Parathyroid adenoma (tissue), 2 donors: ENCODE results near the gene CD28.

Experiments used
- H2AFZ ChIP-seq: fragments of 300-600 bp; sonication (generic); one replicate; pipeline ENCODE4 v1.7.0; 2017; ENCODE audit warnings: antibody characterized with exemption, mild to moderate bottlenecking
- H3K27ac ChIP-seq: fragments of 300-600 bp; sonication (generic); one replicate; pipeline ENCODE4 v1.7.0; 2017
- H3K27me3 ChIP-seq: fragments of 300-600 bp; sonication (generic); one replicate; pipeline ENCODE4 v1.7.0; 2017; ENCODE audit warnings: low read length; ENCODE audit not compliant: control insufficient read depth, insufficient read depth
- H3K36me3 ChIP-seq: fragments of 300-600 bp; sonication (generic); one replicate; pipeline ENCODE4 v1.7.0; 2017; ENCODE audit warnings: low read length; ENCODE audit not compliant: control insufficient read depth, insufficient read depth
- H3K4me1 ChIP-seq: fragments of 300-600 bp; sonication (generic); one replicate; pipeline ENCODE4 v1.7.0; 2017; ENCODE audit warnings: control low read depth
- H3K4me2 ChIP-seq: fragments of 300-600 bp; sonication (generic); one replicate; pipeline ENCODE4 v1.7.0; 2017; ENCODE audit warnings: low read length
- H3K4me3 ChIP-seq: fragments of 300-600 bp; sonication (generic); one replicate; pipeline ENCODE4 v1.7.0; 2017; ENCODE audit warnings: low read depth, low read length
- H3K79me2 ChIP-seq: fragments of 300-600 bp; sonication (generic); one replicate; pipeline ENCODE4 v1.7.0; 2017; ENCODE audit warnings: control low read depth
- H3K9ac ChIP-seq: fragments of 300-600 bp; sonication (generic); one replicate; pipeline ENCODE4 v1.7.0; 2017; ENCODE audit warnings: mild to moderate bottlenecking
- H3K9me3 ChIP-seq: fragments of 300-600 bp; sonication (generic); one replicate; pipeline ENCODE4 v1.7.0; 2017; ENCODE audit warnings: low read length; ENCODE audit not compliant: control insufficient read depth
- TF ChIP-seq, protein P1 (sequence below): fragments of 300-600 bp; sonication (generic); IDR thresholded peaks from one replicate; pipeline ENCODE4 v1.7.0; 2017; ENCODE audit warnings: antibody characterized with exemption, mild to moderate bottlenecking
- donor health status: primary hyperparathyroidism.

The CD28 gene

DNA sequence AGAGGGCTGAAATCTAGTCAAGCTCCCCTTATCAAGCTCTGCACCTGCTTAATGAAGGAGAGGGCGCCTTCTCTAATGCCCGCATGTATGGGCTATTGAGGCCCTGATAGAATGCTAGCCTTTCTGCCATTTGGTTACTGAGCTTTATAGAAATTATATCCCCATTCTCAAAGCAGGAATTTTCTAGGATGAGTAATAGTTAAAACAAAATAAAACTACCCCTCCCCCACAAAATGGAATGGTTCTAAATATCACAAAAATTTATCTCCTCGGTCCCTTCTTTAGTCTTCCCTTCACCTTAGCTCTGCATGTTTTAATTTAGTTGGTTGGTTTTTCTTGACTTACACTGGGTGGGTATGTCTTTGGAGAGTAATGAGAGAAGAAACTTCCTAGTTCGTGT, 37.7 kb downstream of the CD28 start:
- Histone ChIP-seq H3K36me3 (no peaks in the 10 kb centered on the region), H3K9ac (no peak overlapping the region), H2AFZ (no peak overlapping the region), H3K4me3 (no peak overlapping the region), H3K9me3 (no peaks in the 10 kb centered on the region), H3K27ac (no peak overlapping the region), H3K4me2 (no peak overlapping the region), H3K27me3 (no peaks in the 10 kb centered on the region), H3K4me1 (peaks cover 22% of the 10 kb centered on the region), H3K79me2 (no peaks in the 10 kb centered on the region)
- TF ChIP-seq, protein P1, sequence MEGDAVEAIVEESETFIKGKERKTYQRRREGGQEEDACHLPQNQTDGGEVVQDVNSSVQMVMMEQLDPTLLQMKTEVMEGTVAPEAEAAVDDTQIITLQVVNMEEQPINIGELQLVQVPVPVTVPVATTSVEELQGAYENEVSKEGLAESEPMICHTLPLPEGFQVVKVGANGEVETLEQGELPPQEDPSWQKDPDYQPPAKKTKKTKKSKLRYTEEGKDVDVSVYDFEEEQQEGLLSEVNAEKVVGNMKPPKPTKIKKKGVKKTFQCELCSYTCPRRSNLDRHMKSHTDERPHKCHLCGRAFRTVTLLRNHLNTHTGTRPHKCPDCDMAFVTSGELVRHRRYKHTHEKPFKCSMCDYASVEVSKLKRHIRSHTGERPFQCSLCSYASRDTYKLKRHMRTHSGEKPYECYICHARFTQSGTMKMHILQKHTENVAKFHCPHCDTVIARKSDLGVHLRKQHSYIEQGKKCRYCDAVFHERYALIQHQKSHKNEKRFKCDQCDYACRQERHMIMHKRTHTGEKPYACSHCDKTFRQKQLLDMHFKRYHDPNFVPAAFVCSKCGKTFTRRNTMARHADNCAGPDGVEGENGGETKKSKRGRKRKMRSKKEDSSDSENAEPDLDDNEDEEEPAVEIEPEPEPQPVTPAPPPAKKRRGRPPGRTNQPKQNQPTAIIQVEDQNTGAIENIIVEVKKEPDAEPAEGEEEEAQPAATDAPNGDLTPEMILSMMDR = no peak

DNA sequence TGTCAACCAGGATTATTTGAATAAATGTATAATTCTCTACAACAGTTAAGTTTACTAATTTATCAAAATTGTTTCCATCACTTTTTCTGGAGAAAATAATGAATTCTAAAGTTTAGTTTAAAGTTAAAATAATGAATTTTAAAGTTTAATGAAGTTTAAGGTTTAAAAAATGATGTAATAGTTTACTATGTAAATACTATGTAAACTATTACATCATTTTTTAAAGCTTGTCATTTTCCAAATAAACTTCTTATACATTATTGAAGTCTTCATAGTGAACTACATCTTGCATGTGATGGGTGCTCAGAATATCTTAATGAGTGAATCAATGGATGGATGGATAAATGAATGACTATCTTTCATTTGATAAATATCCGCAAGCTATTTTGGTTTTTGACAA, 38.8 kb downstream of the CD28 start:
- H3K9me3 ChIP-seq = no peaks in the 10 kb centered on the region
- TF ChIP-seq, protein P1 = no peak
- H3K79me2 ChIP-seq = no peaks in the 10 kb centered on the region
- H3K36me3 ChIP-seq = no peaks in the 10 kb centered on the region
- no peak overlapping the region for H2AFZ ChIP-seq
- no peaks in the 10 kb centered on the region for H3K27me3 ChIP-seq
- H3K4me2 ChIP-seq = no peak overlapping the region
- no peak overlapping the region for H3K4me3 ChIP-seq
- no peak overlapping the region for H3K9ac ChIP-seq
- H3K27ac ChIP-seq = no peak overlapping the region
- peaks cover 22% of the 10 kb centered on the region for H3K4me1 ChIP-seq

DNA sequence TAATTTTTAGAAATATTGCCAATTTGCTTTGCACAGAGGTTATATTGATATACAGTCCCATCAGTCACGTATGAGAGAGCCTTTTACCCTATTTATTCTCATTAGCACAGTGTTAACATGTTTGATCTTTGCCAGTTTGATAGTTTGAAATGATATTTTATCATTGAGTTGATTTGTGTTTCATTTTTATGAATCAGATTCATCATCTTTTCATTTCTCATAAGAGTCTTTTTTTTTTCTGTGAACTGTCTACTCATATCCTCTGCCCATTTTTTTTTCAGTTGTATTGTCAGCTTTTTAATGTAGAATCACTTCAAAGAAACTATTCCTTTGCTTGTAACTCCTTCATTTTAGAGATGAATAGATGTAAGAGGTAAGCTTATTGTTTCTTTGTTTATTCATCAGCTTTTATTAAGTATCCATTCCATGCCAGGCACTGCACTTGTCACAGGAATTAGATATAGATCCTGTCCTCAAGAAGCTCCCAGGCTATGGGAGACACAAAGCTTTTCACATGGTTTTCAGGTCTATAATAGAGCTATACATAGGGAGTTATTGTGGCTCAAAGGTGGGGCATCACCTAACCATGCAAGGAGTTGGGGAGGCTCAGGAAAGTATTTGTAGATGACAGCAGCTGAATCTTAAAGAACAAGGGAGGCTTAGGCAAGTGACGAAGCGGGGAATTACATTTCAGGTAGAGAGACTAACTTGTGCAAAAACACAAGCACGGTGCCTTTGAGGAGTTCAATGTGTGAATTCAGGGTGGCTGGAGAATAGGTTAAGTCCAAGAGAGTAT, 42.1 kb downstream of the CD28 start:
- H3K36me3 ChIP-seq = no peaks in the 10 kb centered on the region
- no peak overlapping the region for H3K9ac ChIP-seq
- TF ChIP-seq, protein P1 = no peak
- H3K4me2 ChIP-seq = no peak overlapping the region
- H3K79me2 ChIP-seq = no peaks in the 10 kb centered on the region
- no peak overlapping the region for H3K4me3 ChIP-seq
- H3K9me3 ChIP-seq = no peaks in the 10 kb centered on the region
- no peaks in the 10 kb centered on the region for H3K27me3 ChIP-seq
- no peak overlapping the region for H2AFZ ChIP-seq
- no peak overlapping the region for H3K27ac ChIP-seq
- peaks cover 2% of the 10 kb centered on the region for H3K4me1 ChIP-seq

DNA sequence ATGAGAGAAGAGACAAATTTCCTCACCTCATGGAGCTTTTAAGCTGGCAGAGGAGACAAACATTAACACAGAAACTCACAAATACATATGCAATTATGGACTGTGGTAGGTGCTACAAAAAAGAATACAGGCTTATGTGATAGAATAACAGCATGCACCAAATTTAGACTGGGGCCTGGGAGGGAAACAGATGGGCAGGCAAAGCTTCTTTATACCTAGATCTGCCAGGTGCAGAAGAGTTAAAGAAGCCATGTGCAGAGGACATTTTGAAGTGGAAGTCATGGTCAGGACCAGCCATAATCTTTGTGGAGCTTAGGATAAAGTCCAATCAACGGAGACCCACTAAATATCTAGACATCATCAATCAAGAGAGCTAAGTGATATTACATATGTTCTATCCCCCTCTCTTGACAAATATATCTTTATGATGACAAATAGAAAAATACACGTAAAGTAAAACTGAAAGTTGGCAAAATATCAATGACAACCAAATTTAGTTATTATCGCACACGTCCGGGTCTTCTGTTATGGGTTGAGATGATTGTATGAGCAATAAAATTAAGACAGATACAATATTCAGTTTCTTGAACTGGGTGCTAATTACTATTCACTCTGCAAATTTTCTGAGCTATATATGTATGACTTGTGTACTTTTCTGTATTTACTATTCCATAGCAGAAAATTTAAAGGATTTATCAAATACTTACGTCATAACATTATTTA, 44.1 kb downstream of the CD28 start:
- Histone ChIP-seq H3K79me2 (no peaks in the 10 kb centered on the region), H3K4me1 (no peaks in the 10 kb centered on the region), H3K9ac (no peak overlapping the region), H3K27me3 (no peaks in the 10 kb centered on the region), H3K4me3 (no peak overlapping the region), H3K9me3 (no peaks in the 10 kb centered on the region), H3K36me3 (no peaks in the 10 kb centered on the region), H2AFZ (no peak overlapping the region), H3K27ac (no peak overlapping the region), H3K4me2 (no peak overlapping the region)
- TF ChIP-seq, protein P1 = no peak
